K562 (cell line): Measurements from ENCODE around the gene HAAO. TPM values are rescaled to one million over a fixed set of nuclear protein-coding genes. Genes with fewer than 3 reads are reported as not detected.

Source experiments
- ATAC-seq: fragments of 200-7000 bp; cut with Tn5 transposase; 3 replicates; pipeline ENCODE4 v1.9.1; 2020; ENCODE audit warnings: moderate library complexity
- BruUV-seq: library from RNA; stranded (reverse); fragments of 400-500 nt; replicated peaks from 2 replicates; lab custom pipeline; 2021; lab: Mats Ljungman, UMichigan
- CTCF ChIA-PET: fragments of 300-600 bp; formaldehyde crosslinking; extraction: SDS; loops from one replicate; lab custom pipeline; 2021; ENCODE audit warnings: low intra/inter-chr PET ratio; lab: Yijun Ruan, JAX
- POLR2A ChIA-PET: fragments of 300-600, 350-650 bp; sonication (Branson Sonifier 250); formaldehyde crosslinking; extraction: SDS; loops from one replicate; lab custom pipeline; 2021; ENCODE audit warnings: antibody characterized with exemption, inconsistent platforms; lab: Yijun Ruan, JAX
- DNase-seq, 4 experiments: peaks; one replicate each; pipeline versions ENCODE4 v3.0.0 to v3.0.0-alpha.2; 2011 to 2018; ENCODE audit warnings: low spot score in 3 of 4, mixed read lengths in 3 of 4; ENCODE audit errors: extremely low read depth in 1 of 4
- FAIRE-seq: peaks from 2 replicates; lab custom pipeline; 2011; peaks lifted over from hg19 to GRCh38; lab: Jason Lieb, UNC
- H2AFZ ChIP-seq: 2 replicates; pipeline ENCODE4 v1.6.0; 2011; ENCODE audit warnings: low read depth, low read length, control low read depth, inconsistent platforms
- H3K27ac ChIP-seq: fragments of 200-600 bp; 3 replicates; pipeline ENCODE4 v1.8.0; 2011; ENCODE audit warnings: low read depth, mild to moderate bottlenecking, control low read depth, inconsistent platforms, low read length, moderate library complexity, mixed read lengths; ENCODE audit errors: extremely low read depth
- H3K27me3 ChIP-seq, 2 experiments: fragments of 300-600 bp in 1 of 2; 2 replicates in 1 of 2; 3 replicates in 1 of 2; pipeline versions ENCODE4 v1.6.0 to v1.8.0; 2011; ENCODE audit warnings: inconsistent platforms in 2 of 2, low read length in 2 of 2, mild to moderate bottlenecking in 1 of 2, mixed read lengths in 1 of 2, moderate library complexity in 1 of 2; ENCODE audit not compliant: control insufficient read depth in 2 of 2, insufficient read depth in 2 of 2
- H3K36me3 ChIP-seq: fragments of 300-600 bp; 3 replicates; pipeline ENCODE4 v1.8.0; 2011; ENCODE audit warnings: mild to moderate bottlenecking, low read length, inconsistent platforms; ENCODE audit not compliant: control insufficient read depth, insufficient read depth
- H3K4me1 ChIP-seq, 2 experiments: fragments of 200-600 bp in 1 of 2; replicated peaks in 1 of 2; 2 replicates in 1 of 2; 3 replicates in 1 of 2; pipeline versions ENCODE4 v1.5.1 to v1.8.0; 2011; ENCODE audit warnings: inconsistent platforms in 2 of 2, low read length in 2 of 2, mild to moderate bottlenecking in 1 of 2, mixed read lengths in 1 of 2, moderate library complexity in 1 of 2; ENCODE audit not compliant: control insufficient read depth in 2 of 2, insufficient read depth in 2 of 2
- H3K4me2 ChIP-seq: 2 replicates; pipeline ENCODE4 v1.6.1; 2011; ENCODE audit warnings: low read length, control low read depth, inconsistent platforms, mixed read lengths; ENCODE audit not compliant: insufficient read depth
- H3K4me3 ChIP-seq: fragments of 200-600 bp; sonication (generic), shearing (Covaris generic); 2 replicates; pipeline ENCODE4 v1.5.1; 2016; ENCODE audit warnings: control low read depth, inconsistent platforms
- H3K79me2 ChIP-seq: fragments of 200-600 bp; 3 replicates; pipeline ENCODE4 v1.8.0; 2011; ENCODE audit warnings: low read length, inconsistent platforms; ENCODE audit not compliant: control insufficient read depth, insufficient read depth
- H3K9ac ChIP-seq, 2 experiments: 2 replicates each; pipeline versions ENCODE4 v1.6.0 to v1.6.1; 2011; ENCODE audit warnings: low read depth in 2 of 2, low read length in 2 of 2, control low read depth in 1 of 2, inconsistent platforms in 1 of 2, mild to moderate bottlenecking in 1 of 2, mixed read lengths in 1 of 2; ENCODE audit not compliant: insufficient read depth in 1 of 2
- H3K9me1 ChIP-seq: one replicate; pipeline ENCODE4 v1.6.0; 2011; ENCODE audit warnings: inconsistent platforms, mild to moderate bottlenecking, low read length, moderate library complexity; ENCODE audit not compliant: control insufficient read depth, insufficient read depth
- H3K9me3 ChIP-seq: replicated peaks from 2 replicates; pipeline ENCODE4 v1.5.1; 2011; ENCODE audit warnings: low read depth, low read length, inconsistent platforms; ENCODE audit not compliant: control insufficient read depth, insufficient read depth
- H4K20me1 ChIP-seq: replicated peaks from 2 replicates; pipeline ENCODE4 v1.6.1; 2011; ENCODE audit warnings: low read length, inconsistent platforms, mixed read lengths; ENCODE audit not compliant: control insufficient read depth, insufficient read depth
- ARID1B ChIP-seq: fragments of 450-650 bp; IDR thresholded peaks from 2 replicates; pipeline ENCODE4 v1.6.1; 2016; ENCODE audit warnings: antibody characterized with exemption, mild to moderate bottlenecking, inconsistent platforms
- DDX20 ChIP-seq: fragments of 450-650 bp; IDR thresholded peaks from 2 replicates; pipeline ENCODE4 v1.6.1; 2016; ENCODE audit warnings: missing genetic modification characterization, low read depth, mild to moderate bottlenecking, missing compliant biosample characterization, moderate library complexity
- DIDO1 ChIP-seq: fragments of 450-650 bp; IDR thresholded peaks from 2 replicates; pipeline ENCODE4 v1.6.1; 2016; ENCODE audit warnings: low read depth, missing biosample characterization, missing genetic modification characterization
- EP400 ChIP-seq: fragments of 450-650 bp; IDR thresholded peaks from 2 replicates; pipeline ENCODE4 v1.6.1; 2017; ENCODE audit warnings: antibody characterized with exemption, mild to moderate bottlenecking, moderate library complexity
- ESRRA ChIP-seq: fragments of 450-650 bp; IDR thresholded peaks from 2 replicates; pipeline ENCODE4 v1.6.1; 2014; ENCODE audit warnings: low read depth, mild to moderate bottlenecking, moderate library complexity, borderline replicate concordance
- FUS ChIP-seq: fragments of 200-400 bp; formaldehyde crosslinking; optimal IDR thresholded peaks from 2 replicates; pipeline ENCODE3; 2017; ENCODE audit warnings: low read depth, low read length
- HDAC6 ChIP-seq: IDR thresholded peaks from 2 replicates; pipeline ENCODE4 v1.6.1; 2012; ENCODE audit warnings: low read depth, mild to moderate bottlenecking, control low read depth, inconsistent platforms, low read length, moderate library complexity
- HNRNPK ChIP-seq: fragments of 200-400 bp; formaldehyde crosslinking; IDR thresholded peaks from one replicate; pipeline ENCODE4 v1.6.1; 2018; ENCODE audit warnings: mild to moderate bottlenecking, low read depth, low read length; ENCODE audit not compliant: poor library complexity, severe bottlenecking
- HSF4 ChIP-seq: fragments of 250-450 bp; sonication (Bioruptor Pico); IDR thresholded peaks from 2 replicates; pipeline ENCODE4 v2.1.2; 2022; ENCODE audit warnings: mild to moderate bottlenecking, moderate library complexity, borderline replicate concordance
- KDM4B ChIP-seq, 2 experiments: fragments of 450-650 bp in 1 of 2; sonication (generic) in 1 of 2; IDR thresholded peaks; 2 replicates each; pipeline ENCODE4 v1.6.1; 2016 to 2017; ENCODE audit warnings: borderline replicate concordance in 2 of 2, antibody characterized with exemption in 1 of 2, low read depth in 1 of 2, mild to moderate bottlenecking in 1 of 2
- RBM17 ChIP-seq: fragments of 200-400 bp; formaldehyde crosslinking; IDR thresholded peaks from 2 replicates; pipeline ENCODE4 v1.6.1; 2017; ENCODE audit warnings: low read depth, mild to moderate bottlenecking, low read length, borderline replicate concordance
- RUNX1 ChIP-seq: sonication (generic); IDR thresholded peaks from 2 replicates; pipeline ENCODE4 v1.6.1; 2016; ENCODE audit warnings: antibody characterized with exemption, low read depth
- SMARCA4 ChIP-seq: fragments of 450-650 bp; IDR thresholded peaks from 2 replicates; pipeline ENCODE4 v1.6.1; 2016
- SOX6 ChIP-seq: fragments of 450-650 bp; IDR thresholded peaks from 2 replicates; pipeline ENCODE4 v1.6.1; 2014; ENCODE audit warnings: mild to moderate bottlenecking
- TAF7 ChIP-seq: fragments of 450-650 bp; IDR thresholded peaks from 2 replicates; pipeline ENCODE4 v1.6.1; 2016; ENCODE audit warnings: missing genetic modification characterization, missing compliant biosample characterization
- THAP7 ChIP-seq: fragments of 250-450 bp; sonication (Bioruptor Pico); IDR thresholded peaks from 2 replicates; pipeline ENCODE4 v1.5.0; 2021
- ZBTB33 ChIP-seq: sonication (generic); formaldehyde crosslinking; IDR thresholded peaks from 2 replicates; pipeline ENCODE4 v1.8.1; 2023; ENCODE audit warnings: mild to moderate bottlenecking, missing genetic modification reagents
- ZKSCAN8 ChIP-seq: fragments of 200-800 bp; sonication (Bioruptor generic); IDR thresholded peaks from 2 replicates; pipeline ENCODE4 v1.6.1; 2016; ENCODE audit warnings: missing genetic modification characterization, missing compliant biosample characterization
- ZNF232 ChIP-seq: sonication (generic); formaldehyde crosslinking; IDR thresholded peaks from 2 replicates; pipeline ENCODE4 v1.8.0; 2022; ENCODE audit warnings: mild to moderate bottlenecking, missing genetic modification reagents
- ZNF41 ChIP-seq: fragments of 250-450 bp; sonication (Bioruptor Pico); conservative IDR thresholded peaks from 2 replicates; pipeline ENCODE4 v1.4.0; 2020; ENCODE audit warnings: mild to moderate bottlenecking
- WGBS: fragments of 100-300 bp; shearing (Covaris generic); methylation state at CpG from one replicate; pipeline ENCODE4 v1.1.6; 2016; ENCODE audit warnings: low coverage, mixed read lengths; ENCODE audit not compliant: insufficient coverage; ENCODE audit errors: missing lambda C conversion rate; 5-methylcytosine and 5-hydroxymethylcytosine counted together
- in situ Hi-C: fragments of 300-500 bp; cut with MboI; formaldehyde crosslinking; loops from 4 replicates; pipeline ENCODE4 v1.15.0; 2018; ENCODE audit warnings: inconsistent platforms, mixed read lengths
- intact Hi-C: fragments of 100-400 bp; cut with micrococcal nuclease; formaldehyde crosslinking; loops from 2 replicates; pipeline ENCODE4 v1.14.2; 2022
- polyA plus RNA-seq, 8 experiments: library from polyadenylated mRNA; depleted of rRNA in 4 of 8; stranded (reverse) in 5 of 8; unstranded in 3 of 8; fragments of >200 nt; fragmentation: Nextera tagmentation in 2 of 8; fragmentation: Illumina TruSeq in 1 of 8; extraction: Ambion mirVana in 2 of 8; extraction: Trizol in 1 of 8; gene quantifications; 2 replicates each; pipeline versions ENCODE4 v1.2.1 to v1.2.3, GENCODE V29; 2011 to 2014; ENCODE audit warnings: inconsistent platforms in 1 of 8, missing spikeins in 1 of 8
- total RNA-seq, 7 experiments: library from RNA; depleted of rRNA in 6 of 7; stranded (reverse); fragments of >200 nt in 6 of 7; fragmentation: Illumina TruSeq in 2 of 7; extraction: Trizol in 2 of 7; gene quantifications; 2 replicates each; pipeline versions ENCODE4 v1.2.1 to v1.2.3, GENCODE V29; 2011 to 2021; ENCODE audit warnings: low replicate concordance in 1 of 7

Gene HAAO
- total and polyA plus RNA-seq, 9 of the 15 experiments (the other 6 are each of a cell fraction or from before 2014, with no cell fraction given), result not detected

- H3K9me3 ChIP-seq, result no peaks in the 10 kb centered on the region
- H4K20me1 ChIP-seq, result 0 out of 2 replicates have a peak, but pooled peaks cover under 1% of the 10 kb centered on the region
- H3K36me3 ChIP-seq, result no peaks in the 10 kb centered on the region
- WGBS, result 55% methylated on average over 7 of the region's 7 CpGs
- H3K79me2 ChIP-seq, result no peaks in the 10 kb centered on the region
- POLR2A ChIA-PET, result interaction anchor here (0.6 to 0.9 kb wide), 3 partner anchors 16 to 387 kb away, joined by 3 read pairs; no protein-coding TSS in a partner anchor
- CTCF ChIA-PET, result no interaction called here
- FAIRE-seq (no peak), DNase-seq (no peak), ATAC-seq (no peak)
- H3K27ac ChIP-seq, result no peak overlapping the region
- no peak overlapping the region for H2AFZ ChIP-seq
- 0 out of 5 replicates have a peak, but pooled peaks cover 0 to 3% of the 10 kb centered on the region in 2 experiments for H3K4me1 ChIP-seq
- 0 out of 4 replicates have a peak overlapping the region, but pooled peaks of 1 of the 2 experiments have one; percentile 13 for H3K9ac ChIP-seq
- in situ Hi-C loops, result loop anchor here (25.0 kb wide), 1 partner anchor 303 kb away; no protein-coding TSS in a partner anchor
- no peaks in the 10 kb centered on the region for H3K9me1 ChIP-seq
- BruUV-seq, result no TSS peak
- H3K4me3 ChIP-seq, result no peak overlapping the region
- no peak overlapping the region for H3K4me2 ChIP-seq
- intact Hi-C loops, result no loop called here
- no peak for TF ChIP-seq THAP7 (CRISPR knock-in tag)
- no peak for TF ChIP-seq ESRRA
- TF ChIP-seq FUS, result no peak
- TF ChIP-seq ZNF41 (CRISPR knock-in tag), result no peak
- TF ChIP-seq ZKSCAN8, result no peak
- TF ChIP-seq ARID1B, result no peak
- TF ChIP-seq TAF7 (tag), result no peak
- TF ChIP-seq ZBTB33 (CRISPR knock-in tag), result no peak
- TF ChIP-seq HSF4, result no peak
- no peak for TF ChIP-seq DDX20 (tag)
- no peak for TF ChIP-seq DIDO1 (tag)
- TF ChIP-seq KDM4B (IDR thresholded peaks at IDR 0.05; ENCODE audit: borderline replicate concordance in 2 of 2, low read depth in 1 of 2), result no peak
- TF ChIP-seq SOX6, result no peak
- no peak for TF ChIP-seq HNRNPK
- TF ChIP-seq ZNF232, result no peak
- no peak for TF ChIP-seq EP400
- TF ChIP-seq RUNX1, result no peak
- no peak for TF ChIP-seq RBM17
- no peak for TF ChIP-seq SMARCA4
- no peak for TF ChIP-seq HDAC6
- H3K27me3 ChIP-seq, result no peaks in the 10 kb centered on the region
Observed at GRCh38 chr2:42834161-42834560, 41.8 kb upstream of the HAAO start.
